ENCODE data around the gene SPAG4.

The SPAG4 gene

DNA sequence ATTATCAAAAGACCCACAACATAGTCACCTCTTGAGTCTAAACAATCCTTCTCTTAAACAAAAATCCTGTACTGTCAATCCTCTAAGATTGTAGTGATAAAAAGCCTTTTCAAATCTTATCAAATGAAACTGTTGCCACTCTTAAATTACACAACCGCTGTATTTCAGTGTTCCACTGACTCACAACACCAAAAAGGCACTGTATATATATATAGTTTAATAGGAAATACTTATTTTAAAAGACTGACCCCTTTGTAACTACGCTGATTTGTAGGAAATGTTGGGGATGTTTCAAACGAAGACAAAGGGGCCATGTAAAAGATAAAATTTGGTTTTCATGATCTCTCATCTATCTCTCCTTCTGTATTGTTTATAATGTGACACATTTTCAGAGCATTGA, 35.0 kb downstream of the SPAG4 start:
- Histone ChIP-seq H2AFZ (no peak overlapping the region), H3K36me3 (ENCODE audit: control insufficient read depth, insufficient read depth, low read length) (no peaks in the 10 kb centered on the region), H3K4me1 (peaks cover 2% of the 10 kb centered on the region), H3K27ac (no peak overlapping the region), H3K9ac (no peak overlapping the region), H3K79me2 (peaks cover 43% of the 10 kb centered on the region), H3K27me3 (ENCODE audit: control insufficient read depth, insufficient read depth, low read length) (no peaks in the 10 kb centered on the region), H3K4me2 (ENCODE audit: low read length) (no peak overlapping the region), H3K4me3 (ENCODE audit: low read depth, low read length) (no peak overlapping the region), H3K9me3 (ENCODE audit: control insufficient read depth, low read length) (no peaks in the 10 kb centered on the region)
- no peak for TF ChIP-seq CTCF (IDR thresholded peaks at IDR 0.05)

DNA sequence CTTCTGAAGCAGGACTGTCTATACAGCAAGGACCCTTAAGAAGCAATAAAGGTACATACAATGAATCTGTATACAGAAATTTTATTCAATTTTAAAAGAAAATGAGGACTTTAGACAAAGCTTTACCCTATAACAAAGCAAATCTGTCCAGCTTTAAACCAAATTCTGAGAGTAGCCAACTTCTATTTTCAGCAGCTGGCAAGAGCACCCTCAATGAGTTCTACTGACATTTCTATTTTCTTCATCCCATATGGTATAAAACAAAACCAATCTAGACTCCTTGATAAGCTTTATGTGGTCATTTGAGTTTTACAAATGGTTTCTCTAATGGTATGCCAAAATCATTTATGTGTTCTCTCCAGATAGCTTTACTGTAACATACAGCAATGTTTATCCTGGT, 36.3 kb downstream of the SPAG4 start:
- no peaks in the 10 kb centered on the region for H3K36me3 ChIP-seq (ENCODE audit: control insufficient read depth, insufficient read depth, low read length)
- H3K27ac ChIP-seq, result no peak overlapping the region
- no peak overlapping the region for H3K4me3 ChIP-seq (ENCODE audit: low read depth, low read length)

GRCh38 chr20:35652641-35653429, 37.2 kb downstream of the SPAG4 start:
- Histone ChIP-seq H3K9ac (no peak overlapping the region), H3K4me1 (peaks cover 2% of the 10 kb centered on the region), H3K36me3 (ENCODE audit: control insufficient read depth, insufficient read depth, low read length) (no peaks in the 10 kb centered on the region), H3K4me3 (ENCODE audit: low read depth, low read length) (no peak overlapping the region), H2AFZ (no peak overlapping the region), H3K79me2 (peaks cover 37% of the 10 kb centered on the region), H3K27me3 (ENCODE audit: control insufficient read depth, insufficient read depth, low read length) (no peaks in the 10 kb centered on the region), H3K4me2 (ENCODE audit: low read length) (no peak overlapping the region), H3K27ac (no peak overlapping the region), H3K9me3 (ENCODE audit: control insufficient read depth, low read length) (no peaks in the 10 kb centered on the region)
- no peak for TF ChIP-seq CTCF (IDR thresholded peaks at IDR 0.05)

More for the DNA sequence above, 36.3 kb downstream of the SPAG4 start:
- Histone ChIP-seq H2AFZ (no peak overlapping the region), H3K79me2 (peaks cover 34% of the 10 kb centered on the region), H3K27me3 (ENCODE audit: control insufficient read depth, insufficient read depth, low read length) (no peaks in the 10 kb centered on the region), H3K9me3 (ENCODE audit: control insufficient read depth, low read length) (no peaks in the 10 kb centered on the region), H3K4me2 (ENCODE audit: low read length) (no peak overlapping the region), H3K9ac (no peak overlapping the region), H3K4me1 (peaks cover 2% of the 10 kb centered on the region)
- TF ChIP-seq CTCF (IDR thresholded peaks at IDR 0.05), result no peak

- peaks cover 40% of the 10 kb centered on the region for H3K79me2 ChIP-seq
- no peak overlapping the region for H2AFZ ChIP-seq
- no peak overlapping the region for H3K9ac ChIP-seq
- no peaks in the 10 kb centered on the region for H3K36me3 ChIP-seq (ENCODE audit: control insufficient read depth, insufficient read depth, low read length)
- no peak overlapping the region for H3K4me3 ChIP-seq (ENCODE audit: low read depth, low read length)
- no peaks in the 10 kb centered on the region for H3K27me3 ChIP-seq (ENCODE audit: control insufficient read depth, insufficient read depth, low read length)
- no peak overlapping the region for H3K27ac ChIP-seq
- H3K4me1 ChIP-seq, result peaks cover 2% of the 10 kb centered on the region
- no peak overlapping the region for H3K4me2 ChIP-seq (ENCODE audit: low read length)
- no peak for TF ChIP-seq CTCF (IDR thresholded peaks at IDR 0.05)
- no peaks in the 10 kb centered on the region for H3K9me3 ChIP-seq (ENCODE audit: control insufficient read depth, low read length)
Measured at GRCh38 chr20:35653430-35653734, 37.8 kb downstream of the SPAG4 start.

GRCh38 chr20:35653893-35654292, 38.3 kb downstream of the SPAG4 start:
- Histone ChIP-seq H3K27ac (no peak overlapping the region), H3K79me2 (peaks cover 44% of the 10 kb centered on the region), H3K27me3 (ENCODE audit: control insufficient read depth, insufficient read depth, low read length) (no peaks in the 10 kb centered on the region), H3K9me3 (ENCODE audit: control insufficient read depth, low read length) (no peaks in the 10 kb centered on the region), H3K4me3 (ENCODE audit: low read depth, low read length) (no peak overlapping the region), H3K4me2 (ENCODE audit: low read length) (no peak overlapping the region), H2AFZ (no peak overlapping the region), H3K36me3 (ENCODE audit: control insufficient read depth, insufficient read depth, low read length) (no peaks in the 10 kb centered on the region), H3K4me1 (peaks cover 2% of the 10 kb centered on the region), H3K9ac (no peak overlapping the region)
- no peak for TF ChIP-seq CTCF (IDR thresholded peaks at IDR 0.05)
